ENCODE results near the gene PLCD3. TPM values are rescaled to one million over a fixed set of nuclear protein-coding genes. Genes with fewer than 3 reads are reported as not detected.
A peak's percentile ranks its signal among the peaks of the same experiment; 100 is the strongest.

Gene PLCD3
- total and polyA plus RNA-seq, 2 of the 13 experiments (the other 11 are each of a cell fraction or from before 2014, with no cell fraction given) = 11.3 to 39.1 TPM

DNA sequence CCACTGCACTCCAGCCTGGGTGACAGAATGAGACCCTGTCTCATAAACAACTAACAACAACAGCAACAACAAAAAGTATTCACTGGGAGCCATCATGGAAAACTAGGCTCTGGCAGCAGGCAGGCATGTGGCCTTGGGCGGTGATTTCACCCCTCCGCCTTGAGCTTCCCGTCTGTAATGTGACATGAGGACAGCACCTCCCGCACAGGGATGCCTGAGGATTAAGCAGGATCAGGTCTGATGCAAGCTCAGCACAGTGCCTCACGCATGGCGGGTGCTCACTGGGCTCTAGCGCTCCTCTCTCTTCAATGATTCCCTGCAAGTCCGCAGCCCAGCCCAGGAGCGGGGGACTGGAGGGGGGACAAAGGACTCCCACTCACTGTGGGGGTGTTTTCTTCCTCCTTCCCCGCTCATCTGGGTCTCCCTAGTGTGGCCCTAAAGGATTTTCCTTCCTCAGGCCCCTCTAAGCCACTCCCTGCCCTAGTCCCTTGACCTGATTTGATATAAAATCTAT, 2.8 kb downstream of the PLCD3 start (continued):
- TF ChIP-seq, protein P1, sequence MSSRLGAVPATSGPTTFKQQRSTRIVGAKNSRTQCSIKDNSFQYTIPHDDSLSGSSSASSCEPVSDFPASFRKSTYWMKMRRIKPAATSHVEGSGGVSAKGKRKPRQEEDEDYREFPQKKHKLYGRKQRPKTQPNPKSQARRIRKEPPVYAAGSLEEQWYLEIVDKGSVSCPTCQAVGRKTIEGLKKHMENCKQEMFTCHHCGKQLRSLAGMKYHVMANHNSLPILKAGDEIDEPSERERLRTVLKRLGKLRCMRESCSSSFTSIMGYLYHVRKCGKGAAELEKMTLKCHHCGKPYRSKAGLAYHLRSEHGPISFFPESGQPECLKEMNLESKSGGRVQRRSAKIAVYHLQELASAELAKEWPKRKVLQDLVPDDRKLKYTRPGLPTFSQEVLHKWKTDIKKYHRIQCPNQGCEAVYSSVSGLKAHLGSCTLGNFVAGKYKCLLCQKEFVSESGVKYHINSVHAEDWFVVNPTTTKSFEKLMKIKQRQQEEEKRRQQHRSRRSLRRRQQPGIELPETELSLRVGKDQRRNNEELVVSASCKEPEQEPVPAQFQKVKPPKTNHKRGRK (CRISPR knock-in tag; IDR thresholded peaks at IDR 0.05) = no peak
- TF ChIP-seq RFXAP (CRISPR knock-in tag; IDR thresholded peaks at IDR 0.05; ENCODE audit: borderline replicate concordance) = no peak
- 0 out of 2 replicates have a peak, but pooled peaks have one; percentile 12 for TF ChIP-seq RFX5 (IDR thresholded peaks at IDR 0.05; ENCODE audit: low read depth, low read length)
- peak; percentile 19; the same call in 1 of the 2 replicates for TF ChIP-seq ZNF776 (CRISPR knock-in tag; IDR thresholded peaks at IDR 0.05)
- TF ChIP-seq GMEB2 (CRISPR knock-in tag; IDR thresholded peaks at IDR 0.05; ENCODE audit: low read depth) = no peak
- TF ChIP-seq ZNF547 (CRISPR knock-in tag; IDR thresholded peaks at IDR 0.05) = 0 out of 2 replicates have a peak, but pooled peaks have one; percentile 8
- TF ChIP-seq CENPX (CRISPR knock-in tag; IDR thresholded peaks at IDR 0.05) = no peak
- no peak for TF ChIP-seq BRD4 (CRISPR knock-in tag; IDR thresholded peaks at IDR 0.05)
- no peak for TF ChIP-seq TCF7L2 (IDR thresholded peaks at IDR 0.05; ENCODE audit: low read depth, low read length)
- no peak for TF ChIP-seq ZFP36L1 (CRISPR knock-in tag; IDR thresholded peaks at IDR 0.05)
- peak; percentile 53; the same call in 1 of the 2 replicates for TF ChIP-seq HIVEP1 (CRISPR knock-in tag; IDR thresholded peaks at IDR 0.05)
- TF ChIP-seq POLR2AphosphoS5 (IDR thresholded peaks at IDR 0.05; ENCODE audit: low read depth, low read length) = no peak
- TF ChIP-seq PRPF4 (IDR thresholded peaks at IDR 0.05; ENCODE audit: low read depth, low read length, poor library complexity, severe bottlenecking) = no peak
- TF ChIP-seq JUNB (CRISPR knock-in tag; IDR thresholded peaks at IDR 0.05; ENCODE audit: borderline replicate concordance) = no peak
- TF ChIP-seq ZBTB21 (CRISPR knock-in tag; IDR thresholded peaks at IDR 0.05) = no peak
- TF ChIP-seq CEBPB (IDR thresholded peaks at IDR 0.05; ENCODE audit: borderline replicate concordance, low read depth, low read length) = peak; percentile 79; the same call in 1 of the 2 replicates
- no peak for TF ChIP-seq ZNF552 (CRISPR knock-in tag; IDR thresholded peaks at IDR 0.05; ENCODE audit: borderline replicate concordance)
- TF ChIP-seq, protein P2, sequence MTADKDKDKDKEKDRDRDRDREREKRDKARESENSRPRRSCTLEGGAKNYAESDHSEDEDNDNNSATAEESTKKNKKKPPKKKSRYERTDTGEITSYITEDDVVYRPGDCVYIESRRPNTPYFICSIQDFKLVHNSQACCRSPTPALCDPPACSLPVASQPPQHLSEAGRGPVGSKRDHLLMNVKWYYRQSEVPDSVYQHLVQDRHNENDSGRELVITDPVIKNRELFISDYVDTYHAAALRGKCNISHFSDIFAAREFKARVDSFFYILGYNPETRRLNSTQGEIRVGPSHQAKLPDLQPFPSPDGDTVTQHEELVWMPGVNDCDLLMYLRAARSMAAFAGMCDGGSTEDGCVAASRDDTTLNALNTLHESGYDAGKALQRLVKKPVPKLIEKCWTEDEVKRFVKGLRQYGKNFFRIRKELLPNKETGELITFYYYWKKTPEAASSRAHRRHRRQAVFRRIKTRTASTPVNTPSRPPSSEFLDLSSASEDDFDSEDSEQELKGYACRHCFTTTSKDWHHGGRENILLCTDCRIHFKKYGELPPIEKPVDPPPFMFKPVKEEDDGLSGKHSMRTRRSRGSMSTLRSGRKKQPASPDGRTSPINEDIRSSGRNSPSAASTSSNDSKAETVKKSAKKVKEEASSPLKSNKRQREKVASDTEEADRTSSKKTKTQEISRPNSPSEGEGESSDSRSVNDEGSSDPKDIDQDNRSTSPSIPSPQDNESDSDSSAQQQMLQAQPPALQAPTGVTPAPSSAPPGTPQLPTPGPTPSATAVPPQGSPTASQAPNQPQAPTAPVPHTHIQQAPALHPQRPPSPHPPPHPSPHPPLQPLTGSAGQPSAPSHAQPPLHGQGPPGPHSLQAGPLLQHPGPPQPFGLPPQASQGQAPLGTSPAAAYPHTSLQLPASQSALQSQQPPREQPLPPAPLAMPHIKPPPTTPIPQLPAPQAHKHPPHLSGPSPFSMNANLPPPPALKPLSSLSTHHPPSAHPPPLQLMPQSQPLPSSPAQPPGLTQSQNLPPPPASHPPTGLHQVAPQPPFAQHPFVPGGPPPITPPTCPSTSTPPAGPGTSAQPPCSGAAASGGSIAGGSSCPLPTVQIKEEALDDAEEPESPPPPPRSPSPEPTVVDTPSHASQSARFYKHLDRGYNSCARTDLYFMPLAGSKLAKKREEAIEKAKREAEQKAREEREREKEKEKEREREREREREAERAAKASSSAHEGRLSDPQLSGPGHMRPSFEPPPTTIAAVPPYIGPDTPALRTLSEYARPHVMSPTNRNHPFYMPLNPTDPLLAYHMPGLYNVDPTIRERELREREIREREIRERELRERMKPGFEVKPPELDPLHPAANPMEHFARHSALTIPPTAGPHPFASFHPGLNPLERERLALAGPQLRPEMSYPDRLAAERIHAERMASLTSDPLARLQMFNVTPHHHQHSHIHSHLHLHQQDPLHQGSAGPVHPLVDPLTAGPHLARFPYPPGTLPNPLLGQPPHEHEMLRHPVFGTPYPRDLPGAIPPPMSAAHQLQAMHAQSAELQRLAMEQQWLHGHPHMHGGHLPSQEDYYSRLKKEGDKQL (CRISPR knock-in tag; IDR thresholded peaks at IDR 0.05; ENCODE audit: low read depth) = no peak
- 0 out of 4 replicates have a peak, but pooled peaks of 1 of the 2 experiments have one; percentile 28 for TF ChIP-seq NR2F1 (CRISPR knock-in tag; IDR thresholded peaks at IDR 0.05)
- TF ChIP-seq SMARCE1 (IDR thresholded peaks at IDR 0.05; ENCODE audit: borderline replicate concordance) = no peak
- no peak for TF ChIP-seq ZNF773 (CRISPR knock-in tag; IDR thresholded peaks at IDR 0.05; ENCODE audit: borderline replicate concordance)
- no peak for TF ChIP-seq CCDC6 (CRISPR knock-in tag; IDR thresholded peaks at IDR 0.05)
- TF ChIP-seq ARNT2 (CRISPR knock-in tag; IDR thresholded peaks at IDR 0.05; ENCODE audit: low read depth) = 0 out of 2 replicates have a peak, but pooled peaks have one; percentile 50
